T47D (cell line): Measurements from ENCODE around the gene C2orf92.
A peak's percentile ranks its signal among the peaks of the same experiment; 100 is the strongest.

Experiments used
- DNase-seq, 2 experiments: peaks; one replicate each; pipeline versions ENCODE4 v3.0.0 to v3.0.0-alpha.2; 2011 to 2012; ENCODE audit warnings: low read depth in 1 of 2, low spot score in 1 of 2
- JUND ChIP-seq: IDR thresholded peaks from 2 replicates; pipeline ENCODE4 v1.6.1; 2012; ENCODE audit warnings: low read depth
- in situ Hi-C: cut with HindIII; loops from 2 replicates; pipeline ENCODE4 v1.10.0; 2016; ENCODE audit warnings: low sequenced_read_pairs, low pct_unique_long_range_greater_than_20kb

C2orf92 gene

GRCh38 chr2:97723156-97724072, 53.9 kb downstream of the C2orf92 start:
- DNase-seq: no peak
- no peak for TF ChIP-seq JUND
- in situ Hi-C loops: no loop called here

GRCh38 chr2:97724073-97724410, 54.5 kb downstream of the C2orf92 start:
- no peak for DNase-seq
- no peak for TF ChIP-seq JUND
- in situ Hi-C loops: no loop called here

- TF ChIP-seq JUND: no peak
- no peak for DNase-seq
- in situ Hi-C loops: no loop called here
These were observed 55.0 kb downstream of the C2orf92 start for GRCh38 chr2:97724501-97724900.

- DNase-seq: no peak
- no peak for TF ChIP-seq JUND
- in situ Hi-C loops: no loop called here
These were observed 55.6 kb downstream of the C2orf92 start for GRCh38 chr2:97724946-97725688.

DNA sequence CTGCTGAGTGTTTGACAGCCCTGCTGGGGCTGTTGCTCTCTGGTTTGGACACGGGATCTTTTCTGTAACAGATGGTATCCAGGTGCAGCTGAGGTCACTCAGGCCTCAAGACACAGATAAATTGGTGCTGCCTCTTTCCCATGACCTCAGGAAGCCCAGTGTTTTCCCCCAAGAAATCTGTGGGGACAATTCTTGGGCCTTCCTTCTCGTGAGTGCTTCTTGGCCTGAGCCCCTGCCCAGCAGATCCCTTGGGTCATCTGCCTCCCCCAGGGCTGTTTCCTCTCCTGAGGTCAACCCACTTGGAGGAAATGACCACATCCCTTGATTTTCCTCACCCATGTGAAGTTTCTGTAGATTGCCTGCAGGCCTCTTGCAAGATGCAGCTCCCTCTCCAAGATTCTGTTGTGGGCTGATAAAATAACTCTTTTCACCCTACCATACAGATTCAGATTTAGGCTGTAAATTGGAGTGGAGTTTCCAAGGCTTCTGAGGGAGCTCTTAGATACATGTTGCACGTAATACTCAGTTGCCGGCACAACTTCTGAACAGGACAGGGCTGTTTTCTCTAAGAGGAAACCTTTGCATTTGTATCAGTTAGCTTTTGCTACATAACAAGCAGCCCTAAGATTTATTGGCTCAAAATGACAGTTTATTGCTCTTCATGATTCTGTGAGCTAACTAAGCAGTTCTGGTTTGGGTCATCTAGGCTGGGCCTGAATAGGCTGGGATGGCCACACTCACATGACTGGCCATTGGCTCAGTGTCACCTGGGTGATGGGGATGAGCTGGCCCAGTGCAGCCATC, 57.0 kb downstream of the C2orf92 start:
- DNase-seq: no peak
- no peak for TF ChIP-seq JUND
- in situ Hi-C loops: no loop called here

DNA sequence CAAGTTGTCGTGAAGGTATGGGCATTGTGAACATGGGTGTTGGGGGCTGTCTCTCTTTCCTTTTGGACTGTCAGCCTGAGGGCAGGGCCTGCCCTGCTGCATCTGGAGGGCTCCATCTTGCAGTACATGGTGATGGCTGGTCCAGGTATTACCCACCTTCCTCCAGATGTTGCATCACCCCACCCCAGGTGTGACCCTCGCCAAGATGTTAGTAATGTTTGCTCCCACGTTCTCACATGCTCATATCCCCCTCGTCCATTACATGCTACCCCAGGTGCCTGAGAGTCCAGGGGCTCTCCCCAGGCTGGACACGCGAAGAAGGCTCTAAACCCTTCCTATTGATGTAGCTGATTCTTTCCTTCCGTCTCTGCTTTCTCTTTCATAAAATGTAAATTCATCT, 57.8 kb downstream of the C2orf92 start:
- in situ Hi-C loops: no loop called here

DNA sequence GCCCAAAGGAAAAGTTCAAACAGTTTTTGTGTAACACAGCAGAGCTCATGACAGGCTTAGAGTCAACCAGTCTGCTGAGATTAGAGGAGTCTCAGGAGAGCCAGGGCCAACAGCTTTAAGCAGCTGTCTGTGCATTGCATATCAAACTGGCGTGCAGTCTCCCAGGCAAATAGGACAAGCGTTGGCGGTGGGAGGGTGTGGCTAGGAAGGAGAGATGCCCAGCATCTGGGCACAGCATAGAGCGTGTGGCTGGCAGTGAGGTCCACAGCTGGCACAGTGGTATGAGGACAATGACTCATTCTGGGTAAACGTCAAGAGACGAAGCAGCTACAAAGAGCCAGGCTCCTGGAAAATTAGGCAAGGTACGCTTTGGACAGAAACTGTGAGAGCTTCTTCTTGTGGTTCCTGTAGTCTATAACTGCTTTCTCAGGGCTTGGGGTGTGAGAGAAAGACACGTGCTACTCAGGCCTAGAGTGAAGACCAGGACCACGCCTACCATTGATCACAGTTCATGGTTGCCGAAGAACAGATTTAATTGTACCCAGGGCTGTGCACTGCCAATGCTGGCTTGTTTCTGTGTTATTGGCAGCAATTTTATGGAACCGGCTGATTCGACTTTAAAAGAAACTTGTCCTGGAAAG, 58.7 kb downstream of the C2orf92 start:
- no peak for TF ChIP-seq JUND
- DNase-seq: peak in 1 of 2 experiments; percentile 8
- in situ Hi-C loops: no loop called here

More for the DNA sequence above, 57.8 kb downstream of the C2orf92 start:
- DNase-seq: no peak
- no peak for TF ChIP-seq JUND

GRCh38 chr2:97730245-97730644, 60.7 kb downstream of the C2orf92 start:
- in situ Hi-C loops: no loop called here
- DNase-seq: peak in 1 of 2 experiments; percentile 57
- TF ChIP-seq JUND: no peak

DNA sequence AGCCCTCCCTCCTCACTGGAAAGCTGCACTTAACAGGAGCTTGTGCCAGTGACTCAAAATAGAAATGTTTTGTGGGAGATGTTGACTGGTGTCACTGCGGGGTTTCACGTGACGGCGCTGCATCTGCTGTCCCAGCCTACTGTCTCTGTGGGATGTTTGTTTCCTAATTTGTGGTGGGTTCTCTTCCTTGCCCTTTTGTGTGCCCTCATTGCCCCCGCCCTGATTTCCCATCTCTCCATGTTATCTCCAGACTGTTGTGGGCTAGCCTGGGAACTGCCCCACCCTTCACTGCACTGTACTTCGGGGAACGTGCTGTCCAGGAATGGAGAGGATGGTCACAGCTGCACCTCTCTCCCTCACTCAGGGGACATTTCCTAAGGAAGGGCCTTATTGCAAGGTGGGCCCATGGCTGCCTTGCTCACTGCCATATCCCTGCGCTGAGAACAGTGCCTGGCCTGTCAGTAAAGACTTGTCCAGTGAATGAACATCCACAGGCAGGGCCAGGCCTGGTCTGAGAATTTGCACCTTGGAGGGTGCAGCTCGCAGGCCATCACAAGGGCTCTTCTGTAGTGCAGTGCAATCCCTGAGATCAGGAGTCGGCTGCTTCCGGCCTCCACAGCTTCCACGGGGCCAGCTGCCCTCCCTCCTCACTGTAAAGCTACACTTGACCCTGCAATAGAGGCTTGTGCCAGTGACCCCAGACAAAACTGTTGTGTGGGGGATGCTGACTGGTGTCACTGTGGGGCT, 61.9 kb downstream of the C2orf92 start:
- in situ Hi-C loops: no loop called here
- DNase-seq: no peak
- no peak for TF ChIP-seq JUND

DNA sequence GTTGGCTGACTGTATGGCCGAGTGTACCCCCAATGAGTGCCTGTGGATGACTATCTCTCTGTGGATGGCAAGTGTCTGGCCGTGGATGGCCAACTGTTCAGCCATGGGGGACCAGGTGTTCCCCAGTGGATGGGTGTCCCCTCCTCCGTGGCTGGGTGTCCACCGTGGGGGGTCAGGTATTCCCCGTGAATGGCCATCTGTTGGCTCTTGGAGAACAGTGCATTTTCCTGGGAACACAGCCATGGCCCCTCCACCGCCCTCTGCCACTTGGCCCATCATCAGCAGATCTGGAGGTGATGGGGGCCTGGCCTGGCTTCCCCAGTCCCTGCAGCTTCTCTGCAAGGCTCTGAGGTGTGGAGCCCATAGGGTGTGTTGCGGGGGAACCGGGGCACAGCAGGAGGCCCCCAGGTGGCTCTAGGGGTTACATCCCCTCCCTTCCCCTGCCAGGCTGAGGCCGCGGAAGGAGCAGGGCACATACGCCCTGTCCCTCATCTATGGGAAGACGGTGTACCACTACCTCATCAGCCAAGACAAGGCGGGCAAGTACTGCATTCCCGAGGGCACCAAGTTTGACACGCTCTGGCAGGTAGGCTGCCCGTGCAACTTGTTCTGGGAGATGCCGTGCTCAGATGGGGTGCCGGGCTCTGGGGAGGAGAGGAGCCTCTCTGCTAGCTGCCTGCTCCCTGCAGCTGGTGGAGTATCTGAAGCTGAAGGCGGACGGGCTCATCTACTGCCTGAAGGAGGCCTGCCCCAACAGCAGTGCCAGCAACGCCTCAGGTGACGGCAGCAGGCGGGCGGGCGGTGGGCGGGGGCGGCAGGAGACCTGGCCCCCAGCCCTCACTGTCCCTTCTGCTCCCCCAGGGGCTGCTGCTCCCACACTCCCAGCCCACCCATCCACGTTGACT, 63.2 kb downstream of the C2orf92 start:
- TF ChIP-seq JUND: no peak
- in situ Hi-C loops: no loop called here
- no peak for DNase-seq
